Peyer's patch (tissue), 4 donors: Measurements from ENCODE around the gene SLC1A1.

ENCODE experiments used
- CTCF ChIP-seq, 6 experiments: fragments of 450-650 bp in 4 of 6; fragments of 200-600 bp in 2 of 6; sonication (generic) in 1 of 6; IDR thresholded peaks; one replicate each; pipeline ENCODE4 v1.5.1; 2017 to 2019; ENCODE audit warnings: antibody characterized with exemption in 6 of 6, mild to moderate bottlenecking in 3 of 6, moderate library complexity in 1 of 6
- POLR2A ChIP-seq, 2 donors: fragments of 450-650 bp; IDR thresholded peaks; one replicate each; pipeline ENCODE4 v1.5.1; 2017; ENCODE audit warnings: antibody characterized with exemption in 2 of 2, mild to moderate bottlenecking in 2 of 2, moderate library complexity in 2 of 2

GRCh38 chr9:4584636-4585035, 94.4 kb downstream of the SLC1A1 start:
- TF ChIP-seq CTCF (IDR thresholded peaks at IDR 0.05) = no peak
- TF ChIP-seq POLR2A (IDR thresholded peaks at IDR 0.05) = no peak
